Keratinocyte (primary cell): ENCODE data around the gene NFYA. TPM values are rescaled to one million over a fixed set of nuclear protein-coding genes. Genes with fewer than 3 reads are reported as not detected.

Source experiments
- DNase-seq: peaks from one replicate; pipeline ENCODE4 v3.0.0-alpha.2; 2011; ENCODE audit warnings: low read depth, missing footprints, low spot score
- FAIRE-seq: peaks from 2 replicates; lab custom pipeline; 2011; peaks lifted over from hg19 to GRCh38; lab: Jason Lieb, UNC
- H2AFZ ChIP-seq: 2 replicates; pipeline ENCODE4 v1.6.0; 2012; ENCODE audit warnings: low read length, control low read depth, inconsistent platforms; ENCODE audit not compliant: control insufficient read depth
- H3K27ac ChIP-seq: 2 replicates; pipeline ENCODE4 v1.5.1; 2011; ENCODE audit warnings: low read length; ENCODE audit not compliant: control insufficient read depth, insufficient read depth
- H3K27me3 ChIP-seq: 3 replicates; pipeline ENCODE4 v1.6.0; 2011; ENCODE audit warnings: low read length; ENCODE audit not compliant: control insufficient read depth, insufficient read depth; ENCODE audit errors: extremely low read depth
- H3K36me3 ChIP-seq, 2 experiments: 2 replicates in 1 of 2; 3 replicates in 1 of 2; pipeline ENCODE4 v1.5.1; 2011; ENCODE audit warnings: low read length in 2 of 2, mild to moderate bottlenecking in 1 of 2; ENCODE audit not compliant: control insufficient read depth in 2 of 2, insufficient read depth in 2 of 2; ENCODE audit errors: extremely low read depth in 1 of 2
- H3K4me1 ChIP-seq: 3 replicates; pipeline ENCODE4 v1.5.1; 2011; ENCODE audit warnings: low read length; ENCODE audit not compliant: control insufficient read depth, insufficient read depth; ENCODE audit errors: extremely low read depth
- H3K4me2 ChIP-seq: 3 replicates; pipeline ENCODE4 v1.6.0; 2011; ENCODE audit warnings: low read depth, low read length; ENCODE audit not compliant: control insufficient read depth, insufficient read depth; ENCODE audit errors: extremely low read depth
- H3K4me3 ChIP-seq, 3 experiments: fragments of 200-600 bp in 1 of 3; sonication (generic) in 1 of 3; 2 replicates in 2 of 3; 3 replicates in 1 of 3; pipeline ENCODE4 v1.5.1; 2011 to 2016; ENCODE audit warnings: low read length in 3 of 3, mild to moderate bottlenecking in 3 of 3, control low read depth in 2 of 3, inconsistent platforms in 1 of 3, low read depth in 1 of 3, mixed read lengths in 1 of 3, mixed run types in 1 of 3, moderate library complexity in 1 of 3; ENCODE audit not compliant: control insufficient read depth in 2 of 3, insufficient read depth in 2 of 3; ENCODE audit errors: extremely low read depth in 1 of 3
- H3K79me2 ChIP-seq: 2 replicates; pipeline ENCODE4 v1.6.0; 2012; ENCODE audit warnings: low read length; ENCODE audit not compliant: control insufficient read depth, insufficient read depth
- H3K9ac ChIP-seq: 3 replicates; pipeline ENCODE4 v1.6.0; 2011; ENCODE audit warnings: low read length; ENCODE audit not compliant: control insufficient read depth, insufficient read depth; ENCODE audit errors: extremely low read depth
- H3K9me1 ChIP-seq: 3 replicates; pipeline ENCODE4 v1.6.0; 2011; ENCODE audit warnings: low read length; ENCODE audit not compliant: control insufficient read depth, insufficient read depth; ENCODE audit errors: extremely low read depth
- H3K9me3 ChIP-seq: 2 replicates; pipeline ENCODE4 v1.5.1; 2012; ENCODE audit warnings: low read depth, low read length; ENCODE audit not compliant: control insufficient read depth
- H4K20me1 ChIP-seq: 3 replicates; pipeline ENCODE4 v1.6.0; 2011; ENCODE audit warnings: low read length; ENCODE audit not compliant: control insufficient read depth, insufficient read depth; ENCODE audit errors: extremely low read depth
- EZH2 ChIP-seq: IDR thresholded peaks from one replicate; pipeline ENCODE4 v1.6.1; 2012; ENCODE audit warnings: inconsistent platforms, mild to moderate bottlenecking, low read length, moderate library complexity
- dilution Hi-C: fragments of 300-500 bp; cut with MboI; formaldehyde crosslinking; loops from one replicate; pipeline ENCODE4 v1.7.0; 2020; ENCODE audit warnings: low sequenced_read_pairs; ENCODE audit not compliant: extremely low pct_ligation_motif_present
- polyA plus RNA-seq, 5 experiments: library from polyadenylated mRNA; depleted of rRNA in 3 of 5; stranded (reverse) in 3 of 5; stranded (forward) in 1 of 5; unstranded in 1 of 5; fragments of >200 nt; gene quantifications; 1 replicate in 1 of 5; 2 replicates in 3 of 5; 3 replicates in 1 of 5; pipeline versions ENCODE4 v1.2.1 to v1.2.3, GENCODE V29; 2011 to 2012; ENCODE audit warnings: missing spikeins in 2 of 5, low read depth in 1 of 5, low replicate concordance in 1 of 5
- TF ChIP-seq, protein P1 (sequence below), 3 experiments: IDR thresholded peaks in 1 of 3; conservative IDR thresholded peaks in 1 of 3; optimal IDR thresholded peaks in 1 of 3; 2 replicates in 2 of 3; 3 replicates in 1 of 3; pipeline versions ENCODE3 to v1.5.1; 2011; ENCODE audit warnings: low read length in 3 of 3, mild to moderate bottlenecking in 3 of 3, moderate library complexity in 2 of 3, control low read depth in 1 of 3, inconsistent platforms in 1 of 3; ENCODE audit not compliant: insufficient read depth in 2 of 3; ENCODE audit errors: extremely low read depth in 1 of 3

The NFYA gene
- polyA plus RNA-seq, 1 donor (not counting 4 experiments of a cell fraction or from before 2014, with no cell fraction given), result 17.1 TPM

GRCh38 chr6:41119508-41119907, 46.7 kb downstream of the NFYA start:
- Histone ChIP-seq H3K9me3 (no peaks in the 10 kb centered on the region), H3K4me2 (peak overlapping the region; percentile 31), H3K27ac (peak overlapping the region; percentile 16), H4K20me1 (no peaks in the 10 kb centered on the region), H3K4me3 (no peak overlapping the region), H2AFZ (no peak overlapping the region), H3K9ac (no peak overlapping the region), H3K36me3 (no peaks in the 10 kb centered on the region), H3K27me3 (no peaks in the 10 kb centered on the region), H3K79me2 (no peaks in the 10 kb centered on the region), H3K9me1 (no peaks in the 10 kb centered on the region), H3K4me1 (peaks cover 21% of the 10 kb centered on the region)
- DNase-seq, result no peak
- TF ChIP-seq EZH2, result no peak
- TF ChIP-seq, protein P1, sequence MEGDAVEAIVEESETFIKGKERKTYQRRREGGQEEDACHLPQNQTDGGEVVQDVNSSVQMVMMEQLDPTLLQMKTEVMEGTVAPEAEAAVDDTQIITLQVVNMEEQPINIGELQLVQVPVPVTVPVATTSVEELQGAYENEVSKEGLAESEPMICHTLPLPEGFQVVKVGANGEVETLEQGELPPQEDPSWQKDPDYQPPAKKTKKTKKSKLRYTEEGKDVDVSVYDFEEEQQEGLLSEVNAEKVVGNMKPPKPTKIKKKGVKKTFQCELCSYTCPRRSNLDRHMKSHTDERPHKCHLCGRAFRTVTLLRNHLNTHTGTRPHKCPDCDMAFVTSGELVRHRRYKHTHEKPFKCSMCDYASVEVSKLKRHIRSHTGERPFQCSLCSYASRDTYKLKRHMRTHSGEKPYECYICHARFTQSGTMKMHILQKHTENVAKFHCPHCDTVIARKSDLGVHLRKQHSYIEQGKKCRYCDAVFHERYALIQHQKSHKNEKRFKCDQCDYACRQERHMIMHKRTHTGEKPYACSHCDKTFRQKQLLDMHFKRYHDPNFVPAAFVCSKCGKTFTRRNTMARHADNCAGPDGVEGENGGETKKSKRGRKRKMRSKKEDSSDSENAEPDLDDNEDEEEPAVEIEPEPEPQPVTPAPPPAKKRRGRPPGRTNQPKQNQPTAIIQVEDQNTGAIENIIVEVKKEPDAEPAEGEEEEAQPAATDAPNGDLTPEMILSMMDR (optimal IDR thresholded peaks at IDR 0.05 in 1 of 3, IDR thresholded peaks at IDR 0.05 in 1 of 3, conservative IDR thresholded peaks at IDR 0.05 in 1 of 3; ENCODE audit: extremely low read depth in 1 of 3, insufficient read depth in 2 of 3, low read length in 3 of 3), result no peak
- dilution Hi-C loops, result no loop called here
- FAIRE-seq, result no peak

GRCh38 chr6:41120058-41120457, 47.3 kb downstream of the NFYA start:
- H4K20me1 ChIP-seq, result no peaks in the 10 kb centered on the region
- H3K36me3 ChIP-seq, result no peaks in the 10 kb centered on the region
- no peak for DNase-seq
- no peaks in the 10 kb centered on the region for H3K79me2 ChIP-seq
- H3K9ac ChIP-seq, result no peak overlapping the region
- FAIRE-seq, result peak; percentile 99
- no peaks in the 10 kb centered on the region for H3K9me3 ChIP-seq
- dilution Hi-C loops, result no loop called here
- peak overlapping the region; percentile 31 for H3K4me2 ChIP-seq
- no peak overlapping the region for H3K4me3 ChIP-seq
- TF ChIP-seq EZH2, result no peak
- TF ChIP-seq, protein P1 (optimal IDR thresholded peaks at IDR 0.05 in 1 of 3, IDR thresholded peaks at IDR 0.05 in 1 of 3, conservative IDR thresholded peaks at IDR 0.05 in 1 of 3; ENCODE audit: extremely low read depth in 1 of 3, insufficient read depth in 2 of 3, low read length in 3 of 3), result no peak
- H3K27ac ChIP-seq, result no peak overlapping the region
- H3K27me3 ChIP-seq, result no peaks in the 10 kb centered on the region
- H3K9me1 ChIP-seq, result no peaks in the 10 kb centered on the region
- no peak overlapping the region for H2AFZ ChIP-seq
- H3K4me1 ChIP-seq, result peaks cover 21% of the 10 kb centered on the region
